ENCODE results near the gene ASCC1. TPM values are rescaled to one million over a fixed set of nuclear protein-coding genes. Genes with fewer than 3 reads are reported as not detected.
A peak's percentile ranks its signal among the peaks of the same experiment; 100 is the strongest.

Gene ASCC1
- total and polyA plus RNA-seq, 8 donors: 5.4 to 26.0 (median 16.0) TPM

DNA sequence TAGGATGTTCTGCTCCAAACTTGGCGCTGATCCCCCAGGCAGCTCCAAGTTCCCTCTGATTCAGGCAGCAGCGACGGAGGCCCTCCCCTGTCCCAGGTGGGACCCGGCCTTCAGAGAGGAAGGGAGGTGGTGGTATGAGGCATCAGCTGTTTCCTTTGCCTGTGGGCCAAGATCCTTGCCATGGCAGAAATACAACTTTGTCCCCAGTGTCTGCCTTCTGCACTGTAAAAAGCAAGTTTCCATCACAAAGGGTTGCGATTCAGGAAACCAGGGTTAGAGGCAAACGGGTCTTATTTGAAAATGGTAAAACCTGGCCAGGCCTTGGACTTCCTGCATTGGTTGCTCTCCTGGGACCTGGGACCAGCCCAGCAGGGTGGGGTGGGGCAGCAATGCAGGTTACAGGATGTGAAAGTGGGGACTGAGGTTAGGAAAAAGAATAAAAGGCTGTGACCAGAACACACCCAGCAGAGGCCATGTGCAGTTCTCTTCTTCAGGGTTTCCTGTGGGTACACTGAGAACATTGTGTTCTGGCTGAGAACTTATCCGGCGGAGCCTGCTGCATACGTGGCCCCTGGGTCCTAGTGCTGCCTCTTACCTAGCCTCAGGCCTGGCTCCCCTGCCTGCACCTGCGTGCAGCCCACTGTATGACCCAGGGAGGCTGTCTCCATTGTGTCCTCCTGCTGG lies 32.5 kb upstream of the ASCC1 start:
- peak overlapping the region; percentile 84 to 92 (median 90) for H3K27ac ChIP-seq
- FAIRE-seq: no peak
- TF ChIP-seq, protein P1, sequence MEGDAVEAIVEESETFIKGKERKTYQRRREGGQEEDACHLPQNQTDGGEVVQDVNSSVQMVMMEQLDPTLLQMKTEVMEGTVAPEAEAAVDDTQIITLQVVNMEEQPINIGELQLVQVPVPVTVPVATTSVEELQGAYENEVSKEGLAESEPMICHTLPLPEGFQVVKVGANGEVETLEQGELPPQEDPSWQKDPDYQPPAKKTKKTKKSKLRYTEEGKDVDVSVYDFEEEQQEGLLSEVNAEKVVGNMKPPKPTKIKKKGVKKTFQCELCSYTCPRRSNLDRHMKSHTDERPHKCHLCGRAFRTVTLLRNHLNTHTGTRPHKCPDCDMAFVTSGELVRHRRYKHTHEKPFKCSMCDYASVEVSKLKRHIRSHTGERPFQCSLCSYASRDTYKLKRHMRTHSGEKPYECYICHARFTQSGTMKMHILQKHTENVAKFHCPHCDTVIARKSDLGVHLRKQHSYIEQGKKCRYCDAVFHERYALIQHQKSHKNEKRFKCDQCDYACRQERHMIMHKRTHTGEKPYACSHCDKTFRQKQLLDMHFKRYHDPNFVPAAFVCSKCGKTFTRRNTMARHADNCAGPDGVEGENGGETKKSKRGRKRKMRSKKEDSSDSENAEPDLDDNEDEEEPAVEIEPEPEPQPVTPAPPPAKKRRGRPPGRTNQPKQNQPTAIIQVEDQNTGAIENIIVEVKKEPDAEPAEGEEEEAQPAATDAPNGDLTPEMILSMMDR (IDR thresholded peaks at IDR 0.05): no peak
- intact Hi-C loops (cut with DNase I): no loop called here
- no peaks in the 10 kb centered on the region for H3K27me3 ChIP-seq
- no peaks in the 10 kb centered on the region for H3K36me3 ChIP-seq
- H3K4me1 ChIP-seq: peaks cover 43 to 57% (median 54%) of the 10 kb centered on the region in 3 donors
- peak; percentile 86 to 96 (median 92) for ATAC-seq
- 15 to 21% methylated on average over 10 of the region's 10 CpGs for WGBS, 2 donors
- peak; percentile 69 to 88 (median 78) for DNase-seq
- peak overlapping the region in 2 of 4 donors; percentile 24 for H3K4me3 ChIP-seq
- no peaks in the 10 kb centered on the region for H3K9me3 ChIP-seq

DNA sequence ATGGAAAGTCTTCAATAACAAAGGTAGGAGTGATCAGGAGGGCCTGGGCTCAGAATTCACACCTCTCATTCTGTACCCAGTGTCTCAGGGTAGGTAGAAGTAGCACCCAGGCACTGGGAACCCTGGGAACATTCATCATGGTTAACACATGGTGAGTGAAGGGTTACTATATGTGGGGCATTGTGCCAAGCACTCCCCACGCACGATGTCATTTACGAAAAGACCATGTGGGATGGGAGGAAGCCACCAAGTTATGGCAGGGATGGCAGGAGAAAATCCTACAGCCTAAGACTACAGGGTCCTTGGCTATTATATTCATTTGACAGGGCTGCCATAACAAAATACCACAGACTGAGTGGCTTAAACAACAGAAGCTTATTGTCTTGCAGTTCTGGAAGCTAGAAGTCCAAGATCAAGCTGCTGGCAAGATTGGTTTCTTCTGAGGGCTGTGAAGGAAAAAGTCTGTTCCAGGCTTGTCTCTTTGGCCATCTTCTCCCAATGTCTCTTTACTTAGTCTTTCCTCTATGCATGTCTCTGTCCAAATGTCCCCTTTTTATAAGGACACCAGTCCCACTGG lies 30.0 kb upstream of the ASCC1 start:
- DNase-seq: peak in 1 of 6 donors; percentile 17
- Histone ChIP-seq H3K9me3 (no peaks in the 10 kb centered on the region), H3K27ac (no peak overlapping the region), H3K27me3 (no peaks in the 10 kb centered on the region), H3K4me3 (no peak overlapping the region), H3K4me1 (peaks cover 40 to 56% (median 54%) of the 10 kb centered on the region in 3 donors), H3K36me3 (no peaks in the 10 kb centered on the region)
- intact Hi-C loops (cut with DNase I): no loop called here
- TF ChIP-seq, protein P1 (IDR thresholded peaks at IDR 0.05): no peak
- FAIRE-seq: no peak
- 5 to 11% methylated on average over 3 of the region's 3 CpGs for WGBS, 2 donors
- no peak for ATAC-seq

DNA sequence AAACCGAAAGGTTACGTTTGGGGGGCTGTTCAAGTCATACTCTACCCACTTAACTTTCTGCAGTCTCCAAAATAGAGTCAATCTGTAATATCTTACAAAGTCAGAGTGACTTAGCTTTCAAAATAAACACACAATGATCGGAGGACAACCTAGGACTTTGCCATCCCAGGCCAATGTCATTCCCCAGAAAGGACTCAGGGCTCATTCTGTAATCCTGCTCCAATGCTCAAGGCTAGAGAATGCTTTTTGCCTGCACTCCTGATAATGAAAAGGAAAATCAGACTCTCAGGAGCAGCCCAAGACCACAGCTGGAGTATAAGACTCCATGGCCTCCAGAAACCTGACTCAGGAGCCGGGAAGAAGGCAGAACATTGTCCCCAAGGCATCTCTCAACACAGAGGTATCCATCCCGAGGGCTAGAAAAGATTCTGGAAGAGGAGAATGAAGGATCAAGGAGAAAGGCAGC lies 28.5 kb upstream of the ASCC1 start:
- Histone ChIP-seq H3K27me3 (no peaks in the 10 kb centered on the region), H3K4me1 (peaks cover 40 to 56% (median 51%) of the 10 kb centered on the region in 3 donors), H3K36me3 (no peaks in the 10 kb centered on the region), H3K4me3 (no peak overlapping the region), H3K9me3 (no peaks in the 10 kb centered on the region), H3K27ac (peak overlapping the region; percentile 24 to 64 (median 43))
- peak in 1 of 4 donors; percentile 1 for ATAC-seq
- DNase-seq: no peak
- intact Hi-C loops (cut with DNase I): no loop called here
- FAIRE-seq: no peak
- 43 to 53% methylated on average over 5 of the region's 5 CpGs for WGBS, 2 donors
- TF ChIP-seq, protein P1 (IDR thresholded peaks at IDR 0.05): no peak

DNA sequence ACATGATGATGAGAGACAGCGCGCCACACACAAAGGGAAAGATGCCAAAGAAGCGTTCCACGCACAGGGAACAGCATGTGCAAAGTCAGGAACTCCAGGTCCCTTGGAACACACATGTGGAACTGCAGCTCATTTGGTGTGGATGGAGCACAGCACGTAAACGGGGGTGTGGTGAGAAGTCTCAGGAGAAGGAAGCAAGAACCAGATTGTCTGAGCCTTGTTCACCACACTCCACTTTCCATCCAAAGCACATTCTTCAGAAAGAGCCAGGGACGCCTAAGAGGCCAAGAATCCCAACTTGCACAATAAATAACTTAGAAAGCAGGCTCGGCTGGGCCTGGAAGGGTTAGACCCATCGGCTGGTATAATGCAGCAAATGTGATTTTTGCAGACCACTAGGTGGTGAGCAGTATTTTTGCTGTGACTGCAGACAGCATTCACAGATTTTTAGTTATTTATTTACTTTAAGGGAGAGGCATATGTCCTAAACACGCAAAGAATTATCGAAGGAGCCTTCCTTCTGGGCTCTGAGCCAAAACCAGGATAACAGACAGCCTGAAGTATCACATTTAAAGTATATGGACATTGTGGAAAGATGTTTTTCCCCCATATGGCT lies 27.9 kb upstream of the ASCC1 start:
- ATAC-seq (peak in 2 of 4 donors; percentile 2 to 9), FAIRE-seq (no peak)
- WGBS, 2 donors: 64 to 66% methylated on average over 11 of the region's 11 CpGs

More for the DNA sequence above, 27.9 kb upstream of the ASCC1 start:
- H3K4me1 ChIP-seq: peaks cover 34 to 51% (median 44%) of the 10 kb centered on the region in 3 donors
- no peaks in the 10 kb centered on the region for H3K36me3 ChIP-seq
- H3K27ac ChIP-seq: peak overlapping the region in 3 of 4 donors; percentile 31 to 64 (median 55)
- DNase-seq: peak in 1 of 6 donors; percentile 28
- no peak overlapping the region for H3K4me3 ChIP-seq
- no peaks in the 10 kb centered on the region for H3K27me3 ChIP-seq
- TF ChIP-seq, protein P1 (IDR thresholded peaks at IDR 0.05): no peak
- intact Hi-C loops (cut with DNase I): no loop called here
- H3K9me3 ChIP-seq: no peaks in the 10 kb centered on the region

All from pancreas (tissue), 10 donors.